Mesendoderm (in vitro differentiated cells): ENCODE data around the gene PEPD.

Source experiments
- DNase-seq: peaks from one replicate; pipeline ENCODE4 v3.0.0; 2013
- H2AK5ac ChIP-seq: 2 replicates; pipeline ENCODE4 v1.6.1; 2013; ENCODE audit warnings: low read length, inconsistent platforms
- H2BK120ac ChIP-seq: 2 replicates; pipeline ENCODE4 v1.6.1; 2013; ENCODE audit warnings: low read depth, mild to moderate bottlenecking, low read length, moderate library complexity, mixed read lengths
- H2BK15ac ChIP-seq: replicated peaks from 2 replicates; pipeline ENCODE4 v1.6.1; 2013; ENCODE audit warnings: low read depth, mild to moderate bottlenecking, moderate library complexity
- H2BK5ac ChIP-seq: 2 replicates; pipeline ENCODE4 v1.6.1; 2013; ENCODE audit warnings: low read length, inconsistent platforms
- H3K18ac ChIP-seq: 2 replicates; pipeline ENCODE4 v1.6.1; 2013; ENCODE audit warnings: mild to moderate bottlenecking, low read length, mixed read lengths
- H3K23ac ChIP-seq: one replicate; pipeline ENCODE4 v1.6.1; 2013; ENCODE audit warnings: low read length
- H3K27ac ChIP-seq: 2 replicates; pipeline ENCODE4 v1.5.1; 2013; ENCODE audit warnings: low read depth, mild to moderate bottlenecking, inconsistent platforms, low read length, moderate library complexity
- H3K27me3 ChIP-seq: 2 replicates; pipeline ENCODE4 v1.6.1; 2013; ENCODE audit warnings: low read length, control low read depth, mild to moderate bottlenecking, inconsistent platforms; ENCODE audit not compliant: insufficient read depth, poor library complexity
- H3K36me3 ChIP-seq: 2 replicates; pipeline ENCODE4 v1.6.1; 2013; ENCODE audit warnings: low read length, inconsistent platforms; ENCODE audit not compliant: control insufficient read depth, insufficient read depth
- H3K4ac ChIP-seq: one replicate; pipeline ENCODE4 v1.6.1; 2013; ENCODE audit warnings: low read depth, mild to moderate bottlenecking, low read length, moderate library complexity
- H3K4me1 ChIP-seq: 2 replicates; pipeline ENCODE4 v1.6.1; 2013; ENCODE audit warnings: low read depth, low read length, inconsistent platforms; ENCODE audit not compliant: control insufficient read depth
- H3K4me2 ChIP-seq: 2 replicates; pipeline ENCODE4 v1.6.1; 2013; ENCODE audit warnings: low read length
- H3K4me3 ChIP-seq: 2 replicates; pipeline ENCODE4 v1.5.1; 2013; ENCODE audit warnings: mild to moderate bottlenecking, low read length
- H3K56ac ChIP-seq: one replicate; pipeline ENCODE4 v1.6.1; 2013; ENCODE audit warnings: low read length
- H3K79me1 ChIP-seq: 2 replicates; pipeline ENCODE4 v1.6.1; 2013; ENCODE audit warnings: low read length, inconsistent platforms
- H3K79me2 ChIP-seq: 2 replicates; pipeline ENCODE4 v1.6.1; 2013; ENCODE audit warnings: mild to moderate bottlenecking, low read length; ENCODE audit not compliant: control insufficient read depth, insufficient read depth
- H3K9ac ChIP-seq: 2 replicates; pipeline ENCODE4 v1.6.1; 2013; ENCODE audit warnings: low read length, inconsistent platforms
- H4K5ac ChIP-seq: one replicate; pipeline ENCODE4 v1.6.1; 2013; ENCODE audit warnings: low read length
- H4K8ac ChIP-seq: one replicate; pipeline ENCODE4 v1.6.1; 2013; ENCODE audit warnings: low read depth, mild to moderate bottlenecking, control low read depth, low read length, moderate library complexity
- WGBS: extraction: QIAGEN DNeasy Blood & Tissue Kit; methylation state at CpG from one replicate; pipeline ENCODE4 v1.1.7; 2013; ENCODE audit warnings: low lambda C conversion rate, missing lambda C conversion rate; ENCODE audit not compliant: insufficient coverage; ENCODE audit errors: extremely low coverage; 5-methylcytosine and 5-hydroxymethylcytosine counted together

PEPD gene

DNA sequence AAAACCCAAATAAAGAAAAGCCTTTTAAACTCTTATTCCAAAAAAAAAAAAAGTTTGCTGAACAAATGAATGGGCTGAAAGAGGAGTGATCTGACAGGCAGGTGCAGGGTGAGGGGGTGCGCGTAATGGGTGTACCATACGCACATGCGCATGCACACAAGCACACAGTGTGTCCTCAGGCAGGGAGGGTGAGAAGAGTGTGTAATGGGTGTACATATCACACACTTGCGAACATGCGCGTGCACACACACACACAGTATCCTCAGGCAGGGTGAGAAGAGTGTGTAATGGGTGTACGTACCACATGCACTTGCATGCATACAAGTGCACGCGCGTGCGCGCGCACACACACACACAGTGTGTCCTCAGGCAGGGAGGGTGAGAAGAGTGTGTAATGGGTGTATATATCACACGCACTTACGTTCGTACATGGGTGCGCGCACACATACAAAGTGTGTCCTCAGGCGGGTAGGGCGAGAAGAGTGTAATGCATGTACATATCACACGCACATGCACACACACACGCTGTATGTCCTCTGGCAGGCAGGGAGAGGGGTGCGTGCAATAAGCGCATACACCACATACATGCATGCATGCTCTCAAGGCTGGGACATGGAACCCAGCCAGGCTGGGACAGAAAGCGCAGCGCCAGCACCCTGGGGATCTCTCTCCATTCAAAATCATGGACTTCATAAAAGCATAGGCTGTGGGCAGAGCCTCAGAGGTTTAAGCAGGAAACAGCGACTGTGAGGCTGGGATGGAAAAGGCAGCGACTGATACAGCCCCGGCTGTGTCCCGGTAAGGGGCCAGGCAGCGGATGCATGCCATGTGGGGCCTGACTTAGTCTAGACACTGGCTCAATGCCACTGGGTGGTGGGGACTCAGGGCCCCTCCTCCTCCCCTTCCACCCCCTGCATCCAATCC lies 77.7 kb downstream of the PEPD start:
- Histone ChIP-seq H2BK5ac (no peak overlapping the region), H3K9ac (no peak overlapping the region), H3K4ac (no peak overlapping the region), H3K4me1 (no peaks in the 10 kb centered on the region), H3K56ac (no peak overlapping the region), H3K18ac (no peak overlapping the region), H2BK120ac (no peak overlapping the region), H4K5ac (no peak overlapping the region), H3K79me2 (no peaks in the 10 kb centered on the region), H3K4me3 (no peak overlapping the region), H3K79me1 (no peaks in the 10 kb centered on the region), H2AK5ac (no peak overlapping the region), H4K8ac (no peak overlapping the region), H2BK15ac (no peak overlapping the region), H3K23ac (no peak overlapping the region), H3K27me3 (no peaks in the 10 kb centered on the region), H3K36me3 (no peaks in the 10 kb centered on the region), H3K4me2 (no peak overlapping the region), H3K27ac (no peak overlapping the region)
- no CpG with 5 or more reads among the region's 32 CpGs for WGBS
- no peak for DNase-seq

DNA sequence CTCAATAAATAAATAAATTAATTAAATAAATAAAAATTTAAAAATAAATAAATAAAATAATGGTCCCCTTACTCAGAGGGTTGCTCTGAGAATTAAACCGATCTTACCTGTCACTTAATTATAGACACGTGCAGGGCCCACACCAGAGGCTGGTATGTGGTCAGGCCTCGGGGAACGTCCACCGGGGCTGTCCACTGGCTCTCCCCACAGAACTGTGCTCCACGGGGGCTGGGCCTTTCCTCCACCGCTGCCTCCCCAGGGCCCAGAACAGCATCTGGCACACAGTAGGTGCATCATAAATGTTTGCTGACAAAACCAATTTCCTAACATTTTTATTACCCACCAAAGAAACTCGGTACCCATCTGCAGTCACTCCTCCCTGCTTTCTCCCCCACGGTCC lies 78.9 kb downstream of the PEPD start:
- DNase-seq = no peak
- Histone ChIP-seq H3K23ac (no peak overlapping the region), H2BK120ac (no peak overlapping the region), H4K5ac (no peak overlapping the region), H3K9ac (no peak overlapping the region), H2BK5ac (no peak overlapping the region), H2AK5ac (no peak overlapping the region), H3K4ac (no peak overlapping the region), H4K8ac (no peak overlapping the region), H3K56ac (no peak overlapping the region), H3K79me1 (no peaks in the 10 kb centered on the region), H3K27ac (no peak overlapping the region), H3K4me3 (no peak overlapping the region), H3K4me1 (no peaks in the 10 kb centered on the region), H3K18ac (no peak overlapping the region), H2BK15ac (no peak overlapping the region), H3K4me2 (no peak overlapping the region), H3K27me3 (no peaks in the 10 kb centered on the region), H3K36me3 (no peaks in the 10 kb centered on the region), H3K79me2 (no peaks in the 10 kb centered on the region)
- no CpG with 5 or more reads among the region's 9 CpGs for WGBS

DNA sequence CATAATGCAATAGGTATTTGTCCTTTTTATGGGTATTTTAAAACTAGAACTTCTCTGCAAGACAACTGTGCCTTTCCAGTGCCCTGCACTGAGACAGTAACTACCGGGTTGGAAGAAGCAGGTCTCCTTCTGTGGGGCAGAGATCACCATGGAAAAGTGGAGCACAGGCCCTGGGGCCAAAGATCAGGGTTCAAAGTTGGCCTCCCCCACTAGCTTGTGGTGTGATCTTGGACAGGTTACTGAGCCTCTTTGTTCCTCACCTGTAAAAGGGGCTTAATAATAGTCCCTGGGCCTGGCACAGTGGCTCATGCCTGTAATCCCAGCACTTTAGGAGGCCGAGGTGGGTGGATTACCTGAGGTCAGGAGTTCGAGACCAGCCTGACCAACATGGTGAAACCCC lies 79.8 kb downstream of the PEPD start:
- no peak overlapping the region for H4K8ac ChIP-seq
- no peak overlapping the region for H3K23ac ChIP-seq
- no peak overlapping the region for H2AK5ac ChIP-seq
- H3K4me3 ChIP-seq = no peak overlapping the region
- H2BK5ac ChIP-seq = no peak overlapping the region
- DNase-seq = no peak
- no peak overlapping the region for H3K18ac ChIP-seq
- H3K56ac ChIP-seq = no peak overlapping the region
- no peak overlapping the region for H3K4ac ChIP-seq
- H3K27ac ChIP-seq = no peak overlapping the region
- H3K4me2 ChIP-seq = no peak overlapping the region
- WGBS = no CpG with 5 or more reads among the region's 3 CpGs
- no peaks in the 10 kb centered on the region for H3K79me1 ChIP-seq
- H4K5ac ChIP-seq = no peak overlapping the region
- H2BK15ac ChIP-seq = no peak overlapping the region
- no peaks in the 10 kb centered on the region for H3K79me2 ChIP-seq
- no peak overlapping the region for H2BK120ac ChIP-seq
- no peaks in the 10 kb centered on the region for H3K4me1 ChIP-seq
- H3K9ac ChIP-seq = no peak overlapping the region
- no peaks in the 10 kb centered on the region for H3K36me3 ChIP-seq
- no peaks in the 10 kb centered on the region for H3K27me3 ChIP-seq

- Histone ChIP-seq H4K8ac (no peak overlapping the region), H3K4ac (no peak overlapping the region), H3K4me2 (no peak overlapping the region), H2BK15ac (no peak overlapping the region), H3K56ac (no peak overlapping the region), H3K27me3 (no peaks in the 10 kb centered on the region), H3K79me2 (no peaks in the 10 kb centered on the region), H4K5ac (no peak overlapping the region), H3K27ac (no peak overlapping the region), H3K23ac (no peak overlapping the region), H3K4me3 (no peak overlapping the region), H2BK120ac (no peak overlapping the region), H3K79me1 (no peaks in the 10 kb centered on the region), H3K4me1 (no peaks in the 10 kb centered on the region), H3K18ac (no peak overlapping the region), H3K36me3 (no peaks in the 10 kb centered on the region), H2AK5ac (no peak overlapping the region), H2BK5ac (no peak overlapping the region), H3K9ac (no peak overlapping the region)
- no peak for DNase-seq
- no CpG with 5 or more reads among the region's 11 CpGs for WGBS
Observed at GRCh38 chr19:33441277-33441699, 80.3 kb downstream of the PEPD start.

DNA sequence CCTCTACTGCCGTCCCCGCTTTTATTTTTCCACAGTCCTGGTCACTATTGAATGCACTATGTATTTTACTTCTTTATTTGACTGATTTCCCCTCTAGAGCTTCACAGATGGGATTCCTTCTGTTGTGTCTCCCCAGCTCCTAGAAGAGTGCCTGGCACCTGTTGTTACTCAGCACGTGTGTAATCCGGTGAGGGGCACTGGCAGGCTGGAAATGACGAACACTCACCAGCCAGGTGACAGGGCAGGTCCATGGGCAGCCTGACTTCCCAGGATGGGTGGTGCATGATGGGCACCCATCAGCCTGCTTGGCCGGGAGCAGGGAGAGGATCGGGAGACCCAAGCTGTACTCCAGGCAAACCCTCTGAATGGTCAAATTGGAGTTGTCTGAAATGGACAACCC lies 80.9 kb downstream of the PEPD start:
- no peaks in the 10 kb centered on the region for H3K79me2 ChIP-seq
- no CpG with 5 or more reads among the region's 7 CpGs for WGBS
- no peak overlapping the region for H2BK15ac ChIP-seq
- no peak overlapping the region for H3K18ac ChIP-seq
- H4K8ac ChIP-seq = no peak overlapping the region
- no peaks in the 10 kb centered on the region for H3K36me3 ChIP-seq
- H3K4ac ChIP-seq = no peak overlapping the region
- H3K9ac ChIP-seq = no peak overlapping the region
- H3K4me3 ChIP-seq = no peak overlapping the region
- no peak overlapping the region for H3K23ac ChIP-seq
- no peaks in the 10 kb centered on the region for H3K4me1 ChIP-seq
- H3K56ac ChIP-seq = no peak overlapping the region
- DNase-seq = no peak
- no peaks in the 10 kb centered on the region for H3K79me1 ChIP-seq
- H4K5ac ChIP-seq = no peak overlapping the region
- H3K27ac ChIP-seq = no peak overlapping the region
- no peak overlapping the region for H2BK120ac ChIP-seq
- no peak overlapping the region for H2AK5ac ChIP-seq
- no peaks in the 10 kb centered on the region for H3K27me3 ChIP-seq
- no peak overlapping the region for H3K4me2 ChIP-seq
- no peak overlapping the region for H2BK5ac ChIP-seq

GRCh38 chr19:33440241-33440640 lies 81.3 kb downstream of the PEPD start:
- Histone ChIP-seq H3K4ac (no peak overlapping the region), H3K9ac (no peak overlapping the region), H3K27ac (no peak overlapping the region), H3K36me3 (no peaks in the 10 kb centered on the region), H3K4me1 (no peaks in the 10 kb centered on the region), H3K56ac (no peak overlapping the region), H2BK120ac (no peak overlapping the region), H3K27me3 (no peaks in the 10 kb centered on the region), H3K4me3 (no peak overlapping the region), H2BK15ac (no peak overlapping the region), H3K18ac (no peak overlapping the region), H2AK5ac (no peak overlapping the region), H3K23ac (no peak overlapping the region), H3K79me1 (no peaks in the 10 kb centered on the region), H3K4me2 (no peak overlapping the region), H4K5ac (no peak overlapping the region), H3K79me2 (no peaks in the 10 kb centered on the region), H4K8ac (no peak overlapping the region), H2BK5ac (no peak overlapping the region)
- DNase-seq = no peak
- WGBS = no CpG with 5 or more reads among the region's 6 CpGs
